HEK293 (cell line): ENCODE results near the gene TLE2.

Experiments
- BCL11A ChIP-seq: fragments of 450-650 bp; formaldehyde crosslinking; IDR thresholded peaks from 2 replicates; pipeline ENCODE4 v1.5.1; 2016; ENCODE audit warnings: low read depth, missing biosample characterization, missing genetic modification characterization
- KLF1 ChIP-seq: fragments of 450-650 bp; formaldehyde crosslinking; IDR thresholded peaks from 2 replicates; pipeline ENCODE4 v1.5.1; 2016; ENCODE audit warnings: missing biosample characterization, missing genetic modification characterization
- KLF16 ChIP-seq: fragments of 450-650 bp; formaldehyde crosslinking; IDR thresholded peaks from 2 replicates; pipeline ENCODE4 v1.5.1; 2017; ENCODE audit warnings: missing biosample characterization, missing genetic modification characterization
- PRDM6 ChIP-seq: fragments of 450-650 bp; formaldehyde crosslinking; IDR thresholded peaks from 2 replicates; pipeline ENCODE4 v1.5.1; 2017; ENCODE audit warnings: missing biosample characterization, missing genetic modification characterization
- YY1 ChIP-seq: fragments of 450-650 bp; formaldehyde crosslinking; IDR thresholded peaks from 2 replicates; pipeline ENCODE4 v1.5.1; 2018; ENCODE audit warnings: missing biosample characterization, missing genetic modification characterization
- YY2 ChIP-seq: fragments of 450-650 bp; formaldehyde crosslinking; IDR thresholded peaks from 2 replicates; pipeline ENCODE4 v1.5.1; 2016; ENCODE audit warnings: missing biosample characterization, missing genetic modification characterization
- ZBTB21 ChIP-seq: fragments of 450-650 bp; formaldehyde crosslinking; IDR thresholded peaks from 2 replicates; pipeline ENCODE4 v1.5.1; 2017; ENCODE audit warnings: missing biosample characterization, missing genetic modification characterization
- ZNF112 ChIP-seq: fragments of 450-650 bp; formaldehyde crosslinking; IDR thresholded peaks from 2 replicates; pipeline ENCODE4 v1.5.0; 2017; ENCODE audit warnings: missing biosample characterization, missing genetic modification characterization
- ZNF140 ChIP-seq: fragments of 450-650 bp; formaldehyde crosslinking; IDR thresholded peaks from 2 replicates; pipeline ENCODE4 v1.5.1; 2016; ENCODE audit warnings: missing biosample characterization, missing genetic modification characterization
- ZNF175 ChIP-seq: fragments of 450-650 bp; formaldehyde crosslinking; IDR thresholded peaks from 2 replicates; pipeline ENCODE4 v1.5.1; 2016; ENCODE audit warnings: missing biosample characterization, missing genetic modification characterization
- ZNF19 ChIP-seq: fragments of 450-650 bp; formaldehyde crosslinking; IDR thresholded peaks from 2 replicates; pipeline ENCODE4; 2016; ENCODE audit warnings: missing biosample characterization, missing genetic modification characterization, low read depth
- ZNF202 ChIP-seq: fragments of 450-650 bp; formaldehyde crosslinking; IDR thresholded peaks from 2 replicates; pipeline ENCODE4 v1.5.1; 2016; ENCODE audit warnings: missing biosample characterization, missing genetic modification characterization, borderline replicate concordance
- ZNF354C ChIP-seq: fragments of 450-650 bp; formaldehyde crosslinking; IDR thresholded peaks from 2 replicates; pipeline ENCODE4 v1.5.1; 2016; ENCODE audit warnings: missing biosample characterization, missing genetic modification characterization, low read depth, borderline replicate concordance
- ZNF510 ChIP-seq: fragments of 450-650 bp; formaldehyde crosslinking; IDR thresholded peaks from 2 replicates; pipeline ENCODE4 v1.5.1; 2018; ENCODE audit warnings: mild to moderate bottlenecking, missing genetic modification characterization, missing biosample characterization; ENCODE audit not compliant: insufficient replicate concordance
- ZNF513 ChIP-seq: fragments of 450-650 bp; IDR thresholded peaks from 2 replicates; pipeline ENCODE4 v1.5.1; 2018; ENCODE audit warnings: missing biosample characterization, missing genetic modification characterization
- ZNF560 ChIP-seq: fragments of 450-650 bp; formaldehyde crosslinking; IDR thresholded peaks from 2 replicates; pipeline ENCODE4 v1.5.1; 2017; ENCODE audit warnings: missing biosample characterization, missing genetic modification characterization, borderline replicate concordance
- ZNF645 ChIP-seq: fragments of 450-650 bp; formaldehyde crosslinking; IDR thresholded peaks from 2 replicates; pipeline ENCODE4; 2016; ENCODE audit warnings: missing biosample characterization, missing genetic modification characterization
- ZNF747 ChIP-seq: fragments of 450-650 bp; formaldehyde crosslinking; IDR thresholded peaks from 2 replicates; pipeline ENCODE4 v1.5.1; 2016; ENCODE audit warnings: missing biosample characterization, missing genetic modification characterization
- ZNF843 ChIP-seq: fragments of 450-650 bp; formaldehyde crosslinking; IDR thresholded peaks from 2 replicates; pipeline ENCODE4 v1.5.1; 2016; ENCODE audit warnings: missing biosample characterization, missing genetic modification characterization
- ZSCAN16 ChIP-seq: fragments of 450-650 bp; formaldehyde crosslinking; IDR thresholded peaks from 2 replicates; pipeline ENCODE4 v1.5.1; 2016; ENCODE audit warnings: missing biosample characterization, missing genetic modification characterization
- TF ChIP-seq, protein P1 (sequence below): sonication (generic); formaldehyde crosslinking; IDR thresholded peaks from 2 replicates; pipeline ENCODE4 v1.8.1; 2022; ENCODE audit warnings: mild to moderate bottlenecking, moderate library complexity, missing genetic modification reagents
- TF ChIP-seq, protein P2 (sequence below): fragments of 450-650 bp; formaldehyde crosslinking; IDR thresholded peaks from 2 replicates; pipeline ENCODE4 v1.5.1; 2016; ENCODE audit warnings: missing biosample characterization, missing genetic modification characterization, low read depth
- TF ChIP-seq, protein P3 (sequence below): fragments of 450-650 bp; formaldehyde crosslinking; IDR thresholded peaks from 2 replicates; pipeline ENCODE4 v1.5.1; 2016; ENCODE audit warnings: missing biosample characterization, missing genetic modification characterization
- TF ChIP-seq, protein P4 (sequence below): fragments of 450-650 bp; formaldehyde crosslinking; IDR thresholded peaks from 2 replicates; pipeline ENCODE4 v1.5.1; 2016; ENCODE audit warnings: missing biosample characterization, missing genetic modification characterization

The TLE2 gene

GRCh38 chr19:3061182-3062161 lies 32.4 kb upstream of the TLE2 start (continued):
- TF ChIP-seq, protein P1, sequence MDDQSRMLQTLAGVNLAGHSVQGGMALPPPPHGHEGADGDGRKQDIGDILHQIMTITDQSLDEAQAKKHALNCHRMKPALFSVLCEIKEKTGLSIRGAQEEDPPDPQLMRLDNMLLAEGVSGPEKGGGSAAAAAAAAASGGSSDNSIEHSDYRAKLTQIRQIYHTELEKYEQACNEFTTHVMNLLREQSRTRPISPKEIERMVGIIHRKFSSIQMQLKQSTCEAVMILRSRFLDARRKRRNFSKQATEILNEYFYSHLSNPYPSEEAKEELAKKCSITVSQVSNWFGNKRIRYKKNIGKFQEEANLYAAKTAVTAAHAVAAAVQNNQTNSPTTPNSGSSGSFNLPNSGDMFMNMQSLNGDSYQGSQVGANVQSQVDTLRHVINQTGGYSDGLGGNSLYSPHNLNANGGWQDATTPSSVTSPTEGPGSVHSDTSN (CRISPR knock-in tag), result no peak
- TF ChIP-seq ZSCAN16 (tag by site-specific recombination), result no peak
- TF ChIP-seq ZNF560 (tag by site-specific recombination), result no peak
- no peak for TF ChIP-seq ZNF112 (tag by site-specific recombination)
- TF ChIP-seq ZNF175 (tag by site-specific recombination), result no peak
- TF ChIP-seq ZBTB21, result no peak
- no peak for TF ChIP-seq ZNF354C (tag by site-specific recombination)
- no peak for TF ChIP-seq PRDM6 (tag by site-specific recombination)
- TF ChIP-seq ZNF843 (tag by site-specific recombination), result no peak
- TF ChIP-seq ZNF645, result no peak
- no peak for TF ChIP-seq BCL11A
- TF ChIP-seq YY1 (tag by site-specific recombination), result no peak
- TF ChIP-seq ZNF202 (tag by site-specific recombination), result no peak
- no peak for TF ChIP-seq ZNF19 (tag by site-specific recombination)
- TF ChIP-seq, protein P2, sequence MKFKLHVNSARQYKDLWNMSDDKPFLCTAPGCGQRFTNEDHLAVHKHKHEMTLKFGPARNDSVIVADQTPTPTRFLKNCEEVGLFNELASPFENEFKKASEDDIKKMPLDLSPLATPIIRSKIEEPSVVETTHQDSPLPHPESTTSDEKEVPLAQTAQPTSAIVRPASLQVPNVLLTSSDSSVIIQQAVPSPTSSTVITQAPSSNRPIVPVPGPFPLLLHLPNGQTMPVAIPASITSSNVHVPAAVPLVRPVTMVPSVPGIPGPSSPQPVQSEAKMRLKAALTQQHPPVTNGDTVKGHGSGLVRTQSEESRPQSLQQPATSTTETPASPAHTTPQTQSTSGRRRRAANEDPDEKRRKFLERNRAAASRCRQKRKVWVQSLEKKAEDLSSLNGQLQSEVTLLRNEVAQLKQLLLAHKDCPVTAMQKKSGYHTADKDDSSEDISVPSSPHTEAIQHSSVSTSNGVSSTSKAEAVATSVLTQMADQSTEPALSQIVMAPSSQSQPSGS, result no peak
- TF ChIP-seq ZNF140 (tag by site-specific recombination), result no peak
- no peak for TF ChIP-seq YY2 (tag by site-specific recombination)
- TF ChIP-seq, protein P3, sequence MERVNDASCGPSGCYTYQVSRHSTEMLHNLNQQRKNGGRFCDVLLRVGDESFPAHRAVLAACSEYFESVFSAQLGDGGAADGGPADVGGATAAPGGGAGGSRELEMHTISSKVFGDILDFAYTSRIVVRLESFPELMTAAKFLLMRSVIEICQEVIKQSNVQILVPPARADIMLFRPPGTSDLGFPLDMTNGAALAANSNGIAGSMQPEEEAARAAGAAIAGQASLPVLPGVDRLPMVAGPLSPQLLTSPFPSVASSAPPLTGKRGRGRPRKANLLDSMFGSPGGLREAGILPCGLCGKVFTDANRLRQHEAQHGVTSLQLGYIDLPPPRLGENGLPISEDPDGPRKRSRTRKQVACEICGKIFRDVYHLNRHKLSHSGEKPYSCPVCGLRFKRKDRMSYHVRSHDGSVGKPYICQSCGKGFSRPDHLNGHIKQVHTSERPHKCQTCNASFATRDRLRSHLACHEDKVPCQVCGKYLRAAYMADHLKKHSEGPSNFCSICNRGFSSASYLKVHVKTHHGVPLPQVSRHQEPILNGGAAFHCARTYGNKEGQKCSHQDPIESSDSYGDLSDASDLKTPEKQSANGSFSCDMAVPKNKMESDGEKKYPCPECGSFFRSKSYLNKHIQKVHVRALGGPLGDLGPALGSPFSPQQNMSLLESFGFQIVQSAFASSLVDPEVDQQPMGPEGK (tag by site-specific recombination), result peak; percentile 84
- TF ChIP-seq ZNF513, result no peak
- no peak for TF ChIP-seq ZNF747 (tag by site-specific recombination)
- no peak for TF ChIP-seq KLF16 (tag by site-specific recombination)
- TF ChIP-seq, protein P4, sequence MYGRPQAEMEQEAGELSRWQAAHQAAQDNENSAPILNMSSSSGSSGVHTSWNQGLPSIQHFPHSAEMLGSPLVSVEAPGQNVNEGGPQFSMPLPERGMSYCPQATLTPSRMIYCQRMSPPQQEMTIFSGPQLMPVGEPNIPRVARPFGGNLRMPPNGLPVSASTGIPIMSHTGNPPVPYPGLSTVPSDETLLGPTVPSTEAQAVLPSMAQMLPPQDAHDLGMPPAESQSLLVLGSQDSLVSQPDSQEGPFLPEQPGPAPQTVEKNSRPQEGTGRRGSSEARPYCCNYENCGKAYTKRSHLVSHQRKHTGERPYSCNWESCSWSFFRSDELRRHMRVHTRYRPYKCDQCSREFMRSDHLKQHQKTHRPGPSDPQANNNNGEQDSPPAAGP (tag by site-specific recombination), result 0 out of 2 replicates have a peak, but pooled peaks have one; percentile 54
- peak; percentile 85 for TF ChIP-seq KLF1 (tag by site-specific recombination)
- TF ChIP-seq ZNF510, result no peak
